Fibroblast of upper back skin (primary cell): ENCODE data around the gene APBA1.

Source experiments
- DNase-seq: peaks from one replicate; pipeline ENCODE4 v3.0.0-alpha.2; 2013

Gene APBA1

DNA sequence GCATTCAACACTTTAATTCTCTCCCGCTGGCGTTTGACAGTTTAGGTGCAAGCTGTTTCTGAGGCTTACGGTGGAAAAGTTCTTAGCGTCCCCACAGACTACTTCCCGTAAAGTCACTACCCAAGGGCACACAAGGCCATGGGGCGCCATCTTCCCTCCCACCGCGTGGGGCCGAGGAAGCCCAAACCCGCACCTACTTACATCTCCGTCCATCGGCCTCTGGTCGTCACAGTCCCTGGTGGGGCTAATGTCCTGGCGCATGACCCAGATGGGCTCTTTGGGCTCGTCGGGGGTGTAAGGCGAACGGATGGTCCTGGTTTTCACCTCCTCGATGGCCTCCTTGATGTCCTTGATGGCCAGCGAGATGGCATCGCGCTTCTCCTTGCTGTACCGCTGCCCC, 156.4 kb downstream of the APBA1 start:
- DNase-seq, result no peak

DNA sequence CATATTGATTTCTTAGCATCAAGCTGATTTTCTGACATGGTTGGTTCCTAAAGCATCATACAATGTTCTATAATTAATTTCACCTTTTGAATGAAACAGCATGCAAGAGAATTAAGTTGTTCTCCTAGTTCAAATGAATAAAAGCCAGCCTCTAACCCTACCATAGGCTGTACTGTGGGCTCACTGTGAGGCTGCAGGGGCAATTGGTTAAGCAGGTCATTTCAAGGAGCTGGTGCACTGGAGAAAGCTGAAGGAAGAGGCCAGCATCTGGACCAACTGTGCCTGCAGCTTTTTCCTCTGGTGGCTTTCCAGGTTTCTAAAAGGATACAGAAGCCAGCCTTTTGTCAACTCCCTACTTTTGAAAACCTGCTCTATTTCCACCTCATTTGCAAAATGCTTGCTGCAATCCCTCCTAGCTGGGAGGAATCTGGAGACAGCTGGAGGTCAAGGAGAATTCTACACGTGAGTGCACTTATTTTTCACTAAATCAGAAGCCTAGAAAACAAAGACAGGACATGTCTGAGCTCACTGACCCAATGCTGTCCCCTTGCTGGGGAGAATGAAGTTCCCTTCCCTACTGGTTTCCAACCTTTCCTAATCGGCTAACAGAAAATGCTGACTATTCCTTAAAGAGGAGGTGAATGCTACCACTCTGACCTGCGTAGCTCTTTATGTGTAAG, 158.9 kb downstream of the APBA1 start:
- no peak for DNase-seq

DNA sequence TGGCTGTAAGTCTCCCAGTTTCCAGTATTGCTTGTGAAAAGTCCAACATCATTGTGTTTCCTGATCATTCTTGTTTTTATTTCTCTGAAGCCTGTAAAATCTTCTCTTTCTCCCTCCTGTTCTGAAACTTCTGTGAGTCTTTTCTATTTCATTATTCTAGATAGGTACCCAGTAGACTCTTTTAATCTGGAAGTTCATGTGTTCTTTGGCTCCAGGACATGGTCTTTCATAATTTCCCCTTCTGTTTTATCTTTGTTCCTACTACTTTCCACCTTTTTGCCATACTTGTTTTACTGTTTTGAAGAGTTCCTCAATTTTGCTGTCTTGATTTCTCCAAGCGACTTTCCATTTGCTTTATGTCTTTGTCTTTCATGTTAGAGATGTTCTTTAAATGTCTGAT, 168.1 kb downstream of the APBA1 start:
- DNase-seq, result no peak

DNA sequence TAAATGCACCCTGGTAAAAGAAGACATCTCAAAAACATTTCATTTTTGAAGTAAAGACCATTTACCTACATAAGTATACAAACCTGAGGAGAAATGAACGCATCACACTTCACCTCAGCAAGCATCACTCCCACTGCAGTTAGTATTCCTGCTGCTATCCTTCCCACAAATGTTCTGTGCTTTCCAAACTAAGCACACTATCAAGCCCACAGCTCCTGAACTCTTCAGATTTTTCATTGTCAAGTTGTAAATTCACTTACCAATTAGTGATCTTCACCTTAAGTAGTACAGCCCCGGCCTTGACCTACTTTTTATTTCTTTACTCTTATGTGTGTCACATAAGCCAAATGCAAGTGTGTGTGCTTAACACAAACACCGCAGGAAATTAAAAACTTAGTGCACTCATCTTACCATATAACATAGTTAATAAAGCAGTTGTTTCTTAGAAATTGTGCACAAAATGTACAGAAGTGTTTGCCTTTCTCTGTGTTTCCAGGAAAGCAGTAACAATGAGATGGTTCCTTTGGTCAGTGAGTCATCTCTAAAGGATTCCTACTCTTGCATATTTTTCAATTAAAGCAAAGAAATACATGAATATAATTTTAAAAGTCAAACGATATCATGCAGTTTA, 169.4 kb downstream of the APBA1 start:
- DNase-seq, result peak; percentile 37

DNA sequence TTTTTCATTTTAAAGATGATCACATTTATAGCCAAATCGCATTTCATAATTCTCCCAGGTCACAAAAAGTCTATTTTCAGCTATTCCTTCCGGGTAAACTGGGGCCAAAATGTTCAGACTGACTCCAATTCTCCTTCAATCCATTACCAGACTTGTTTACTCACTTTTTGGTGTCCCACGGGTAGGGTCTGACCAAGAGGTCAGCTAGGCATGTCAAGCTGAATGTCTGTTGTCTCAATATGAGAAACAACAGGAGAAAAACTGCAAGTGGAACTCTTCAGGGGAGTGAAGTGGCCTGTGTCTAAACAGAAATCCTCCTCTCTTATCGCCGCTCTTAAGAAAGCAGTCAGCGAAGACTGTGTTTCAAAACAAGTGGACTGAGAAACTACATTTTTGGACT, 171.3 kb downstream of the APBA1 start:
- DNase-seq, result no peak

DNA sequence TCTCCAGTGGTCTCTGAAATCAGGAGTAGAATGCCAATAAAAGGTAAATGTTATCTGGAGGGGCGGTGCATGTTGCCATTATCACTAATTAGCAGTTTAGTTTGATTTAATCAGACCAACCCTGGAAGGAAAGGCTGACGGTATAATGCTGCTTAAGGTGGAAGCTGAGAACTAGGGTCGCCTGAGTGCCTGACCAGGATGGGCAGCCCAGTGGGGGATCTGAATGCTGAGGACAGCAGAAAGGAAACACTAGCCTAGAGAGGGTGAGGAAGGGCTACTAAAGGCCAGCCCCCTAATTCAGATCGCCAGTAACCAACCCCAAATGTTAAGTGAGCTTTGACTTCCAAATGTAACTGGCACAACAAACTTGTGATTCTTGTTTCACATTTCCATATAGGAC, 172.2 kb downstream of the APBA1 start:
- no peak for DNase-seq

DNA sequence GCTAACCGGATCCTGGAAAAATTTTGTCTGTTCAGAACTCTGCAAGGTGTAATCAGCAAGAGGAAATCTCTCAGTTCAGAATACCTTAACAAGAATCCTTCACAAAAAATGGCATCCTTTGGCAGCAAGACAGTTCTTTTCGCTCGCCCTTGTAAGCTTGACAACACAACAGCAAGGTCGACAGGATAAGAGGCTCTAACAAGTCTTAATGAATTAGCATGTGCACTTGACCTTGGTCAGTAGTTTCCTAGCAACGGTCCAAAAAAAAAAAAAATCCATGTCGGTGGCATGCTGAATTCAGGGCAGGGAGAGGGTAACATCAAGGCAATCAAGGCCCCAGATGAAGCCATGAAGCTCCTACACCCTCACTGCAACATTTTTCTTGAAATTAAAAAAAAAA, 172.8 kb downstream of the APBA1 start:
- no peak for DNase-seq

DNA sequence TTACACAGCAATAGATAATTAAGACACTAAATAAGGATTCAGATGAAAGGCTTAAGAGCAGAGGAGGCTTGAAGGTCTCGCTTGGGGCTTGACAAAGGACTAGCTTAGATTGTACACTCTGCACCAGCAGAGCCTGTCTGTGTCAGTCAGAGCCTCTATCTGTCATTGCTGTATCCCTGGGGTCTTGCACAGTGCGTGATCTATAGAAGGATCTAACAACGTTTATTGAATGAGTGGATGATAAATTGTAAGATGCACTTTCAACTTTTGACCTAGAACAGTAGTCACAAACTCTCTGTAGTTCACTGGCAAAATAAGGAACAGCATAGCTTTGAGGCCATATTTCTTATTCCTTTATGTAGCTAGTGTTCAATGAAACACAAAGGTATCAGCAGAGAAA, 173.7 kb downstream of the APBA1 start:
- no peak for DNase-seq

DNA sequence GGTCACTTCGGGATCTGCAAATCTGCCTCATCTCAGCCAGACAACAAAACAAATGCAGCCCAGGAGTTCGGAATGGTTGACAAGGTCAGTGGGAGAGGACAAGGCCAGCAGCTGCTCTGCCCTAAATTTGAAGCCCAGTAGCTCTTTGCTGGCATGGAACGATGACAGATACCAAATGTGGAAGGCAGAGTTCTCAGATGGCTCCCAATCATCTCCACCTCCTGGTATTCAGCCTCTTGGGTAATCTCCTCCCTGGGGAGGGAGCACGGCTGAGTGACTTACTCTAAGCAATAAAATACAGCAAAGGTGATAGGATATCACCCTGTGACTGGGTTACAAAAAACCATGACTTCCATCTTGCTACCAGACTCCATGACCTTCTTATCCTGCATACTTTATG, 174.4 kb downstream of the APBA1 start:
- no peak for DNase-seq

DNA sequence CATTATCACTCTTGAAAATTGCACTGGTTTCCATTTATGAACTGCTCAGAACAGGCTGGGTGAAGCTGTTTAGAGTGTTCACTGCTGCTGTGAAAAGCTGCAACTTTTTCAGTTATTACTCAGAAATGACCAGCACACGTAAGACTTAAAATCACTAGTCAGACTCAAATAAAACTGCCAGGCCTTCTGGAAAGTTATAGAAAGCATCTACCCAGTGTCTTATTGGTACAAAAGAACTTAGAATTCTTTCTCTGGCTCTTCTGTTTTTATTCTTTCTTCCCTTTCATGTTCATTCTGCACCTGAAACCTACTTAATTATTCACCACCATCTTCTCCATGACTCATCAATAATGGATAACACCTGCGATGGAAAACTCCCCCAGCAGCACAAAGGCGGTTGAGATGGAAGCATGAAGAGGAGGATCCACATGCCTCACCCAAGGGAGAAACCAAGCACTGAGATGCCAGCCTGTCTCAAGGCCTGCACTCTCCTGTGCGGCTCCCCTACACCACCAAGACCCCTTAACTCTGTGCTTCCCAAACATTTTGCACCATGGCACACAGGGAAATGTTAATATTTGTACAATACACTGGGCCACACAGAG, 175.2 kb downstream of the APBA1 start:
- no peak for DNase-seq

DNA sequence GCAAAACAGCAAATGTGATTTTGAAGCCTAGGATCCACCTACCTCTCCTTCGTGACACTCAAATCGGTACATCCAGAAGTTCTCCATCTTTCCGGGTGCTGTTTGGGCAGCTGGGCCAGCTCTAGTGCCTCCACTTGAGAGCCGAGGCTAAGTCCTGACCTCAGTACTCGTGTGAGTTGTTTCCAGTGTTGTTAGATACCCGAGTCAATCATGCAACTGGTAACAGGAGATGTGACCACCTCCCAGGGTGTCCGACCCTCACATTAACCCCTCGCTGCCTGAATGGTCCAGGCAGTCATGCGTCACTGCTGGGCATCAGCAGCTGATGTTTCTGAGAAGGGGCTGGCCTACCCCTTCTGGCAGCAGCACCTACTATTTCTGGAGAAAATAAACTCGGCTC, 176.9 kb downstream of the APBA1 start:
- no peak for DNase-seq

DNA sequence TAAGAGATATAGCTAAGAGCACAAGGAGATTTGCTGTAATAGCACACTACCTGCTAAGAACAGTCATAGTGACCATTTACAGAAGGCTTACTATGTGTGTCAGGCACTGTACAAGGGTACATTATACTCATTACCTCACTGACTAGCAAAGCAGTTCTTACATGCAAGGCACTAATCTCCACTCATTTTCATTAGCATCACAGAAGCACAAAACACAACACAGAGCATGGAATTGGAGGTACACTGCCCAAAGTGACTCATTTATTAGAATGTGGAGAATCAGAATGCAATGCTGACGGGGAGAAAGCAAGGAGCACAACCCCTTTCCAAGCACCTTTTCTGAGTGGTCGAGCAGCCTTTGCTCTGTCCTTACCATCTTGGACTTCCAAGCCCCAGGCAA, 177.4 kb downstream of the APBA1 start:
- no peak for DNase-seq

DNA sequence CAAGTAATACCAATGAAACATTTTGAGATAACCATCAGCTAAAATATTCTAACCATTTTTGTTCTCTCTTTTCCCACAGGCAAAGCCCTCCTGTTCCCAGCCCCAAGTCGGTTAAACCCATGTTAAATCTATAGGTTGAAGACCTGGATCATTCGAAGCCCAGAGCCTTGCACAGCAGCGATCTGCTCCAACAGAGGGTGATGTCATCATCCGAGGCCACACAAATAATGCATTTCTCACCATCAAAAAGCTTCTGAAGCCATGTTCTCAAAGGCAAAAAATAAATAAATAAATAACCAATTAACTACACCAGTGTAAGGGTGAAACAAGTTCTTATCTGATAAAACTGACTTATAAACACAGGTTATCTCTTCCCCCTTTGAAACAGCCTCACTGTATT, 178.0 kb downstream of the APBA1 start:
- DNase-seq, result no peak

DNA sequence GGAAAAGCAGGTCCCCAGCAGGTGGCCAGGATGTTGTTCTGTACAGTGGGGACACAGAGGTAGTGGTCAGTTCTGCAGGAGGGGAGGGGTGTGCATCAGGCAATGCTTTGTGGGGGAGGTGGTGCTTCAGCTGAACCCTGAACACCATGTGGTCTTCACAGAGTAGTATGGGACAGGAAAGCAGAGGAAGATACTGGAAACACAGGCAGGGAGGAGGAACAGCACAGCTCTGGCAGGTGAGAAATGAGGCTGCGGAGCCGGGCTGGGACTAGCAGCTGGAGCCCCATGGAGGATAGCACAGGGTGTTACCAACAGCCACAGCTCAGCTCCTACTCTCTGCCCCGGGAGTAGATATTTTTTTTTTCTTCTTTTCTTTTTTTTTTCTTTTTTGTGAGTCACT, 185.7 kb downstream of the APBA1 start:
- DNase-seq, result no peak

DNA sequence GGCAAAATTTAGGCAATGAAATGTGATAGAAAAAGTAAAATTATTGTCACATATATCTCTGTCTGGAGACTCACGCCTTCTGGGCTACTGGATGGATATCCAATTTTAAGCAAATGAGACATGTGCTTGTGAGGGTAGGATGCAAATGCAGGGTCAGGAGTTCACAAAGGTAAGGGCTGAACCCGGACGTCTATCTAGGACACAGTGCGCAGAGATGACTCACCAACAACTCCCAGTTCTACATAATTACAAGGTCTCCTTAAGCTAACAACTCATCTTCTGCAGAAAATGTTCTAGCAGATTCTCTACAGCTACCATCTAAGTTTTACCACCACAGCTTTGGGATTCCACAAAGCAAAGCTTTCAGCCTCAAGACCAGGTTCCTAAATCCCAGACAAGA, 186.7 kb downstream of the APBA1 start:
- DNase-seq, result no peak

DNA sequence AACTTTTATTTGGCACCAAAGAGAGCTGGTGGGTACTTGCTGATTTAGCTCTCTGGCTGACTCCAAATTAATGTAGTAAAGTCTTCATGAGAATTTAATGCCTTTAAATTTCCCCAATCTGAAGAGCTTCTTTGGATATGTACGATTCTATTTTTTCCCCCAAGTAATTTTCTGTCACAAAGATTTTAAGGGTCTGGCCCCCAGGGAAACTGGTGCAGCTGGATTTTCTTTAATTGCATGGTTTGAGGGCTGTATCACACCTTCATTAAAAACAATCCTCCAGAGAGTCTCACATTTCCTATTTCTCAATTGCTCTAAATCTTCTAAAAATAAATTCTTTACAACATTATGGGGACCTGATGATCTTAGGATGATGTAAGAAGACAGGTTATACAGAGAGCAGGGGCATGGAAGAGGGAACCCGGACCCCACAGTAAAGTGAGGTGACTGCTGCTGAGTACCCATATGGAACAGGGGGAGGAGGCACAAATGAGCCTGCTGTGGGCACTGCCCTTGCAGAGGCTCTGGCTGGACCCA, 188.2 kb downstream of the APBA1 start:
- DNase-seq, result no peak

DNA sequence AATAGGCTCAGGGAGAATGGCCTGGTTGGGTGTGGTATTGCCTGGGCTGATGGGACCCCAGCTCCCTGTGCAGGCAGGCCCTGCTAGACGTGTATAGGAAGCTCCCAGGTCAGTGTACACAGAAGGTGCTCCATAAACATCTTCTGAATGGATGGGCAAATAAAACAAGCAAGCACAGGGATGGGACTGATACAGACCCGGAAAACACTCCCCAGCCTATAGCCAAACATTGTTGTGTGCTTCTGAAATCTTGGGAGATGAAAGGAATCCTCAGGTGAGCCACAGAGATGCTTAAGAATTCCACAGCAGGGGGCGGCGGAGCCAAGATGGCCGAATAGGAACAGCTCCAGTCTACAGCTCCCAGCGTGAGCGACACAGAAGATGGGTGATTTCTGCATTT, 195.4 kb downstream of the APBA1 start:
- DNase-seq, result no peak

DNA sequence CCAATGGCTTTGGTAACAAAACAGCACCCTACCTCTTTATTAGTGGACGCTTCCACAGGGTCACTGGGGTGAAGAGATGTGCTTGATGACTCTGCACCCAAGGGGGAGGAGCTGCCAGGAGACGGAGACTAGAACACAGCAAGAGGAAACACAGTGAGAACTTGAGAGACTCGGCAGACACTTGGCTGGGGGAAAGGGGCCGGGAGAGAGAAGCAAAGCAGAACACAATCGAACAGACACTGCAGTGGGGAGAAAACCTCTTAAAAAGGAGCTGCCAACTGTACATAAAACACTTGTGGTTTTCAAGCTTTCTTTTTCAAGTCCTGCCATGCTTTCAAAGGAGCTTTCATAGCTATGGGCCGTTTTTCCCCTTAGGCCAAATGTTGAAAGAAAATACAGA, 196.2 kb downstream of the APBA1 start:
- DNase-seq, result no peak

DNA sequence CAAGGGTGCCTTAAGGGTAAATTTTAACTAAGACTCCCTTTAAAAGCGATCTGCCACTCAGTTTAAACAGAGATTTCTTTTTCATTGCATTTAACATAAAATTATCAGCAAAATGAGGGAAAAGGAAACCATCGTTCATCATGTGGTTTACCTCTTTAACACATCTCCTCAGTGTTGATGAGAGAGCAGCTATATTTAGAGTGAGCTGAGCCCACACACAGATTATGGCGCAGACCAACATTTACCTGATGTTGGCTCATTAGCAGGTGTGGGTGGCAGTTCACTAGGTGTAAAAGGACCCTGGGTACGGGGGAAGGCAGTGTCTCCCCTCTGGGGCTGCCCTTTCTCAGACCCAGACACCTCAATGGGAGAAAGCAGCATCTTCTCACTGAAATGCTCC, 197.3 kb downstream of the APBA1 start:
- DNase-seq, result no peak

DNA sequence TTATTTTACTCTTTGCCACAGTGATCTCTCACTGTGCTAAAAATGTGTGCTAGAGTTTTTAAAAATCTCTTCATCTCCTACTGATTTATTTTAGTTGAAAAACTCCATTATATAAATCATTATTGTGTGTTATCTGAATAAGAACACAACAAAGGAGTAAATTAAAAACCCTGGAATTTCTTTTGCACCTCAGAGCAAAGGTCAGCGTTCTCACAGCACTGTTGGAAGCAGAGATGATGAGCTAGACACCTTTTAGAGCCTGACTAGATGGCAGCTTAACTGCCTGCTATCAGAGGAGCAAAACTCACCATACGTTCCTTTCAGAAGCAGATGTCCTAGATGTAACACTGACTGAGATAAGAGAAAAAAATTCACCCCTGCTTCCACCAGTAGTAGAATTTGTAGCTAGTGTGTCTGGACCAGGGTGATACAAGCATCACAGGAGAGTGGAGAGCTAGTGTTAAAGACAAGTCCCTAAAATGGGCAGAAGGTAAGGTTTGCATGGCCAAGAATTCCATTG, 200.0 kb downstream of the APBA1 start:
- DNase-seq, result no peak

DNA sequence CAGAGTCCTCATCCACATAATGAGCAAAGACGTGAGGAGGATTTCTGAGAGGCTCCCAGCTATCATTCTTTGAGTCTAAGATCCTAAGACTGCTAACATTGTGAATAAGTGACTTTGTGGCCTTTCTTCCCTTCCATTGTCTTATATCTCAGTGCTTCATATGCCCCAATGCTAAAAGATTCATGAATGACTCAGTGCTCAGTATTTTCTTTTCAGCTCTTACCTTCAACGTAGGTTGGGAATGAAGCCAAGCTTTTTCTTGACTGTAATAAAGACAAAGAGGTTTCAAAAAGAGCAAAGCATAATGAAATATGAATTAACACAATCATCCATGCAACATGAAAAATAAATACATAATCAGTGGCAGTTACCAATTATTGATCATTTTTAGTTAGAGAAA, 200.7 kb downstream of the APBA1 start:
- DNase-seq, result peak; percentile 40

DNA sequence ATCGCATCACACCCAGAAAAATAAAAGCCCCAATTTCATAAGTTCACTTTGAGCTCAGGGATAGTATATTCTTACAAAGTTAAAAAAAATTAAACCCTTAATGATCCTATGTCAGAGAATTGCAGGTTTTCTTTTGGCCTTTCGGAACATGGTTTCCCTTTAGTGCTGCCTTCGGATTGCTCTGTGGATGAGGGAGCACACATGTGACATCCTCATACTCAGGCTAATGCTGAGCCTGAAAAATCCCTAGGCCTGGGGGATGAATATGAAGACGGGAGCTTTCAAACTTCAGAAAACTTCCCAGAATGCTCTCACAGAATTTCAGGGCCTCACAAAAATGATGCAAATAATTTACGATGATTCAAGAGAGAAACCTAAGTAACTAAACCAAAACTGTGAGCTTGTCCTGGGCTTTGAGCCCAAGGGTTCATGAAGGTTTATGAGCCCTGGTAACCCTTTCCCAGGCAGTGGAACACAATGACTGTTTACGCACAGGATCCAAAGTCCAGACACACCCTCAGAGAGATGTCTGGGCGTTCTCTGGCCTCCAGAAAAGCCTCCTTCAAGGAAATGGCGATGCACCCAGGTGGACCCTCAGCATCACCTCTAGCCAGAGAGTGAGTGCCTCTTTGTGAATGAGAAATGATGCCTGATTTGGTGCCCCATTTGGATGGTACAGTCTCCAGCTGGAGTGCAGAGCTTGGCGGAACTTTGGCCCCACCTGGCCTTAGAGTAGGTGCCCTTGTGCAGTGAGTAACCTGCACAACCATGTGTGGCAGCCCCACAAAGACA, 201.8 kb downstream of the APBA1 start:
- no peak for DNase-seq

DNA sequence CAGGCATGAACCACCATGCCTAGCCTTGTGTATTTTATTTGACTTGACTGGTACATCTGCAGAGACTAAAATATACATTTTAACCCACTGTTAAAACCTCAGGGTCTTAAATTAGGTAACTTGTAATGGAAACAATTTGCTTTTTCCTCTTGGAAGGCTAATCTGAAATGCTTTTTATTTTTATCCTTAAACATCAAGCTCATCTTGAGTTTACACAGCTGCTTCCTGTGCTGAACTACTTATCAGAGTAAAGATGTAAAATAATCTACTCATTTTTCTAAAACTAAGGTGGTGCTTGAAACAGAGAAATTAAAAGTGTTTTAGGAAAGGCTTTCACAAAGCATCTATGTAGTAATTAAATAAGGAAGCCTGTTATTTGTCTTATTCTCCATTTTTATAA, 203.0 kb downstream of the APBA1 start:
- DNase-seq, result no peak
